AG09319 (cell line): ENCODE results near the gene DDX20.

ENCODE experiments used
- DNase-seq: peaks from one replicate; pipeline ENCODE4 v3.0.0-alpha.2; 2010; ENCODE audit warnings: low read depth; ENCODE audit errors: extremely low read depth
- CTCF ChIP-seq: IDR thresholded peaks from 2 replicates; pipeline ENCODE4 v1.5.1; 2011; ENCODE audit warnings: low read depth, mild to moderate bottlenecking, inconsistent platforms, low read length, moderate library complexity

The DDX20 gene

GRCh38 chr1:111750856-111751255 is 4.8 kb upstream of the DDX20 start:
- TF ChIP-seq CTCF: no peak
- DNase-seq: no peak

GRCh38 chr1:111751906-111752575 is 3.7 kb upstream of the DDX20 start:
- no peak for DNase-seq
- no peak for TF ChIP-seq CTCF

GRCh38 chr1:111754984-111755330 is 744 bp upstream of the DDX20 start:
- TF ChIP-seq CTCF: no peak
- DNase-seq: no peak

GRCh38 chr1:111756124-111756513 is 418 bp downstream of the DDX20 start:
- TF ChIP-seq CTCF: no peak
- no peak for DNase-seq

- no peak; the same call in 1 of the 2 replicates for TF ChIP-seq CTCF
- DNase-seq: no peak
These were observed 2.7 kb downstream of the DDX20 start for GRCh38 chr1:111758373-111758772.

GRCh38 chr1:111761717-111762116 is 6.0 kb downstream of the DDX20 start:
- no peak for DNase-seq
- TF ChIP-seq CTCF: no peak

- no peak for DNase-seq
- no peak for TF ChIP-seq CTCF
These were observed 6.6 kb downstream of the DDX20 start for GRCh38 chr1:111762332-111762731.
